NOMO-1 treated with dmso at 0.1 percent for 144 hours (cell line): Measurements from ENCODE around the gene MCTP1.
"Not testable (repeated sequence)": the region's sequence is repeated elsewhere in the genome, so short reads cannot be mapped to it uniquely, and the experiment has no call there.

ENCODE experiments used
- DNase-seq: peaks from one replicate; lab custom pipeline; 2025; ENCODE audit not compliant: unreplicated experiment; lab: John Stamatoyannopoulos, UW

Gene MCTP1

DNA sequence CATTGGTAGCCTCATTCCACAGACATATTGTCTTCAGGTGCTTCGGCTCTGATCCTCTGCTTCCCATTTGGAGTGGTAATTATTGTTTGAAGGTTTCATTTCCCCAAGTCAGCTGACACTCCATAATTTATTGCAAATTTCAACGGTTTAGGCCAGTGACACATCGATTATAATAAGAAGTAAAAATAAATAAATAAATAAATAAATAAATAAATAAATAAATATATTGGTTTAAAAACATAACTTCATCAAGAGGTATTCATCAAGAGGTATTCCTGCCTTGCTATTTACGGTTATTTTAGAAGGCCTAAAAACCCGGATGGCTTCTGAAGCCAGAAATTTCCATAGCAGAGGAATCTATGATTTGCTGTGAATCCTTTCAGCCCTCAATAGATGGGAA is 393.3 kb downstream of the MCTP1 start:
- no peak for DNase-seq

DNA sequence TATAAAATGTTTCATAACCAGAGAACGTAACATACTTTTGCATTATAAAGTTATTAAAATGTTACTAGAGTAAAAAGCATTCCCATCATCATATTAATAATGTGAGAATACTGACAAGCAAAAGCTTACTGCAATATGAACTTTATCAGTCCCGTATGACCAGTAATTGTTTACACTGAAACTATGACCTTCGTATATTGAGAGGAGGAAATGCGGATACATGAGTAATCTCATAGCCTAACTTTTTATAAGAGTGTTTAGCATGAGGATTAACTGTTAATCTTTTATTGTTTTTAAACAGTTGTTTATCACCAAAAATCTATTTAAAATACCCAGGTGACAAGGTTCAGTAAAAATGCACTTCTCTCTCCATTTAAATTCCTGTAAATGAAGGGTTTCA is 394.0 kb downstream of the MCTP1 start:
- no peak for DNase-seq

DNA sequence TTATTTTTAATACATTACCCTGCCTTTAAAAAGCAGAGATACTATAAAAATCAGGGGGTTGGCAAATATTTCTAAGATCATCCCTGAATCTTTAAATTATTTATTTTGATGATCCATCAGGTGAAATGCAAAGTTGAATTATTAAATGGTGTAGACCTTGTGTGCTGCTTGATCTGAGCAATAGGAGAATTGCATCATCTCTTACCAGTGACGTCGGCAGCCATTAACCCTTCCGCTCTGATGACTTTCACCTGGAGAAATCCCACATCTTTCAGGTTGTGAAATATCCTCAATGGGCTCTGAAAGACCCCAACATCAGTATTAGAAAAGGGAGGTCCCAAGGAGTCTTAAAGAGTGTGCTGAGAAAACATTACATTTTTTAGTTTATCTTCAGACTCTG is 396.2 kb downstream of the MCTP1 start:
- no peak for DNase-seq

DNA sequence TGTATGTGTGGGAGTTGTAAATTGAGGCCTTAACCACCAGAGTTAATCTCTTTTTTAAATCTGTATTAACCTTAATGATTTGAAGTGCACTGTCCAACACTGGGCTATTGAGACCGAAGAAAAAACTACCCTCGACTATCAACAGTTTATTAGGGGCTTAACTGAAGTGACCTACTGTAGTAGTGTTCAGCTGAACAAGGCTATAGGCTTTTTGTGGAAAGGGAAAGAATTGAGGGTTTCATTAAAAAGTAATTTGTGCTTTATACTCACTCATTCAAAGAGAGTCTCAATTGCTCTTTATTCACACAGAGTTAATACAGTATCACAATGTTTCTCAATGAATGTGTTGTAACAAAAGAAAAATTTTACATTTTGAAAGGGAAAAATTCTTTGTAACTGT is 399.0 kb downstream of the MCTP1 start:
- no peak for DNase-seq

DNA sequence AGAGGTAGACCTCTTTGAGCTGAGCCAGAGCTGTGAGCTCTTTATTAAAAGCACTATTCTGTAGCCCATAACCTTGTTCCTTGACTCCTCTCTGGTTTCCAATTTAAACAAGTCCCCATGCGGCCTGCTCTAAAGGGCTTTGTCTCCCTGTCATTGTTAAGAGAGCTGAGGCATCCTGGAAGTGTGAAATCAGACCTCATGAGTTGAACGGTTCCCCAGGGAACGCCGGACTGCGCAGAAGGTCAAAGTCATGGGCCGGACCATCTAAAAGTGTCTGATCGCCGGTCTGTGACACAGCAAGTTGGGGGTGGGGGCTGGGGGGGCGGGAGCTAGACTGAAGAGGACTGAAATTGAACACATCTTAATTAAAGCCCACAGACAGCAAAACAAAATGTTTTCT is 400.6 kb downstream of the MCTP1 start:
- DNase-seq: no peak

DNA sequence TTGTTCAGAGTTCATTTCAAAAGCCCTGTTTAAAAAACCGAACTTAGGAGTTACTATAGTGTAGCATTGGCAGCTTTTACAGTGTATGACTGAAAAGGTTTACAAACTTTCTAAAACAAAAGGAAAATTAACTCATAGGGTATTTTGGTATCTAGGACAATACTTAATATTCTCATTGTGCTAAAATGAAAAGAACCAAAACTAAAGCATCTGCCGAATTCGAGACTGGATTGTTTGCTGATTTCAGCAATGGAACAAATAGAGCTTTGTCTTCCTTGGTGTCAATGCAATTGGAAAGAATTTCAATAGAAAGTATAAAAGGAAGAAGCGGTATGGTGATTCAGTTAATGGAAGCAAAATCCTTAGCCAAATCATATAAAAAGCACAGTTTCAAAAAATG is 412.4 kb downstream of the MCTP1 start:
- no peak for DNase-seq

DNA sequence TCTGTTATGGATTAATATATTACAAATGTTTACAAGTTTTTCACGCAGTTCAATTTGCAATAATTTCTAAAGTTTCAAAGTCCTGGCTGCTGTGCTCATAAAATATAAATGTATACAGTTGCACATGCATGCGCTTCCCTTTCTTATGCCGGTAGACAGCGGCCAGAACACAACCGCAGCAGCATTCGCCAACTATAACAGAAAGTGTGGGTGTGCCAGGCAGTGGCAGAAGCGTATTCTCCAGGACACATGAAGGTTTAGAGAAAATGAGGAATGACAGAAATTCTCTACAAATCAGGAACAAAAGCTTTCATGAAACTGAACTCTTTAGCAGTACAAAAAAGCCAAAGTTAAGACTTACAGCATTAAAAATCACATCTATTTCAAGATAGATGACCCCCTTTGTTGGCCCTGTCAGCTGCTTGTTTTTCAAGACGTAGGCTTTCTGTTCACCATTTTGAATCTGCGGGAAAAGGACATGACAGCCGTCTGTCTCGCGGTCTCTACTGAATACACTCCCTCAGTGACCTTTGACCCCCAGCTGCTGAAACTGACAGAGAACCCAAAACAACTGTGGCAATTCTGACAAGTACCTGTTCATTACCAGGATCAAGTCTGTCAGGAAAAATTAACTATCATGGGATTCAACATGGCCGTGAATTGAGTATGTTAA is 414.2 kb downstream of the MCTP1 start:
- DNase-seq: no peak

DNA sequence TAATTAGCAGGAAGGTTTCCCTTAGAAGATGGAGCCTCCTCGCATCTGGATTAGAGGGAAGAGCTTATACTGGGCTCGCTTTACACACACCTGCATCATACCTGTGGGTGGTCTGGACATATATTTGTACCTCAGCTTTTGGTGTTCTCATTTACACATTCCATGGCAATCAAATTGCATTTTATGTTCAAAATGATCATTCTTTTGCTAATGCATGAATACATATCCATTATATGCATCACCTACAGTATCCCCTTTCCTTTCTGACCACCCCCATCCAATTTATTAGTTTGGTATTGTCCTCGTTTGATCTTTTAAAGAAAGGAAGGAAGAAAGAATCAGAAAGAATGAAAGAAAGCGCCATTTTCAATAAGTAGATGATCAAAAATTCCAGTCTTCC is 415.0 kb downstream of the MCTP1 start:
- no peak for DNase-seq

DNA sequence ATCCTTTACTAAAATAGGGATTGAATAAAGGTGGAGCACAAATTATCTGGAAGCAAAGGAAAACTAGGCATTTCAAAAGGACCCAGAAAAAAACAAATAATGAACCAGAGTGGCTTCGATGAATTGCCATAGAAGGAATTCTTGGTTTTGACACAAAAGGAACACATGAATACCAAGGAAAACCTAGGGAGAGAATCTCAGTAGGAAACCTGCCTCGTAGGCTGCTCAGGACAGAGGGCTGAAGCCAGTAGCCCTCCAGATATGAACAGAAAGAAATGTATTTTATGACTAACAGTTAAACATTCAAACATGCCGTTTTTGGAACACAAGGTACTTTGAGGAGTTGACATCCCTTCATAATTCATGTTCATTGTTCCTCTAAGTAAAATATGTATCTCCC is 420.9 kb downstream of the MCTP1 start:
- no peak for DNase-seq

DNA sequence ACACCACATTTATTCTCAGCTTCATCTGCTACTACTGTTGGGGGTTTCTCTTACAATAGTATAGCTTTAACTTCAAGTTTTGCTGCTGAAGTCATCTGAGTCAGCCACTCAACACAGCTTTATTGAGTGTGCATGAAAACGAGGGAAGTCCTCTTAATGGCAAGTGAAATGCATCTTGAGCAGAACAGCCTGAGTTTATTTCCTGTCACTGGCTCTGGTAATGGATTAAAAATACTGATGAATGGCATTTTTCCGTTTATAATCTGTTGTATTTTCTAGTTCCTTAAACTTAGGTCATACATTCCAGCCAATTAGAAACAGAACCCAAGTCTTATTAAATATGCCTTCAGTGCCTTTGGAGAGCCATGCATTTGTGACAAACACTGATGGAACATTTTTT is 427.8 kb downstream of the MCTP1 start:
- no peak for DNase-seq

DNA sequence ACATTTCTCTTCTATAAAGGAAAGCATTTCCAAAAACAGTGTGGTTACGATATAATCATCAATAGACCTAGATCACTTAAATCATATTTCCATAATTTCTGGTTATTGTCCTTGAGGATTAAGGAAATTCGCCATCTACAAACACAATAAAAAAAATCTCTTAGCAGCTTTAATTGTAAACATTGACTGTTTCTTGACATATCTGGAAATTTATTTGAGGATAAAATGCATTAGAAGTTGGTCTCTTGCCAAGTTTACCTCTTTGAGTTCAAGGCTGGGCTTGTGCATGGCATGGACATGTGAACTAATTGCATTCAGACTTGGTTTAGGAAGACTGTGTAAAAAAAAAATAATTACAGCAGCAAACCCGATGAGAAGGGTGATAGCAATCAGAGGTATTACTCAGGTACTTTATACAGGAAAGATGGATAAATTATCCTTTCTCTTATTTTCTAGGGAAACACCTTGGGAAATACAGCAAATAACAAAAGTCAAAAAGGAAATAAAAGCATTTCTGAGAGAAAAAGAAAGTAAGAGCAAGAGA is 428.6 kb downstream of the MCTP1 start:
- no peak for DNase-seq

DNA sequence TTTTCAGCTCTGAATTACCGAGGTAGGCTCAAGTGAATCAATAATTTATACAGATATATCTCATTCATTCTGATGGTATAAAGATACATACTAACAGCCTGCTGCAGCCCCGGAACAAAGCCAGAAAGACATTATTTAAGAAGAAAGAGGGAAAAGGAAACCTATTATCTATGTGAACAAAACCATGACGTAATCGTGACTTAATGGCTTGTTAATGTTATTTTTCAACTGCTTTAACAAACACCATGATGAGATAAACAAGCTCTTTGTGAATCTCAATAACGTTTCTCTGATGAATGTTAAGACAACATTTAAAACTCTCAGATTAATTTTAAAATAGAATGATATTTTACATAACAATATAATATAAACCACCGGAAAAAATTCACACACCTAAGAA is 429.4 kb downstream of the MCTP1 start:
- no peak for DNase-seq

DNA sequence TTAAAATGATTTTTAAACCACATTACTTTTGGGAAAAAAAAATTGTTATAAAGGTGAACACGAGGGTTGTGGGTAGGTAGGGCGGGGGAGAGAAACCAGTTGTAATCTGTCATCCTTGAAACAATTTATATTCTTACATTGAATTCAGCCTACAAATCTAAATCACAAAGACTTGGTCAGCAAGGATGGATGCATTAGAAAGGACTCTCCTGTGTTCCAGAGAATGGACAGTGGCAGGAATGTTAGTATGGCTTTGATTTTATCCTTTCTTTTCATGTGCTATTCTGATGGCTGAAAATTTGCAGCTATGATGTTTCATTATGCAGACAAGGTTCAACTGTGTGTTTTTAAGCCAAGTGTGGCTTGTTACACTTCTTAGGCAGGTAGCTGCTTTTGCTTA is 431.8 kb downstream of the MCTP1 start:
- DNase-seq: no peak

DNA sequence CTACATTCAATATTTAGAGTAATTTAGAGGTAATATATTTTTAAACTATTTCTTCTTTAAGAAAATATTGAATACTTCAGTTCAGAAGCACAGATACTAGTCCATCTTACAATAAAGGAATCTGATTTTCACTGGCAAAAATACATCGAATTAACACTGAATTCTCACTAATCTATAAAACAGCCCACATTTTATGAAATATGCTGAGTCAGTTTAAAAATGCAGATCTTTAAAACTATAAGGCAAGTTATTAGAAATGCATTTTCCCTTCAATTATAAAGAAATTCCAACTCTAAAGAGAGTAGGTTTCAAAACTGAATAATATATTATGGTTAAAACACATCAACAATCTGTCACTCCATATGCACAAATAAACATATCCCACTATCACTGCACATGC is 433.9 kb downstream of the MCTP1 start:
- DNase-seq: no peak

DNA sequence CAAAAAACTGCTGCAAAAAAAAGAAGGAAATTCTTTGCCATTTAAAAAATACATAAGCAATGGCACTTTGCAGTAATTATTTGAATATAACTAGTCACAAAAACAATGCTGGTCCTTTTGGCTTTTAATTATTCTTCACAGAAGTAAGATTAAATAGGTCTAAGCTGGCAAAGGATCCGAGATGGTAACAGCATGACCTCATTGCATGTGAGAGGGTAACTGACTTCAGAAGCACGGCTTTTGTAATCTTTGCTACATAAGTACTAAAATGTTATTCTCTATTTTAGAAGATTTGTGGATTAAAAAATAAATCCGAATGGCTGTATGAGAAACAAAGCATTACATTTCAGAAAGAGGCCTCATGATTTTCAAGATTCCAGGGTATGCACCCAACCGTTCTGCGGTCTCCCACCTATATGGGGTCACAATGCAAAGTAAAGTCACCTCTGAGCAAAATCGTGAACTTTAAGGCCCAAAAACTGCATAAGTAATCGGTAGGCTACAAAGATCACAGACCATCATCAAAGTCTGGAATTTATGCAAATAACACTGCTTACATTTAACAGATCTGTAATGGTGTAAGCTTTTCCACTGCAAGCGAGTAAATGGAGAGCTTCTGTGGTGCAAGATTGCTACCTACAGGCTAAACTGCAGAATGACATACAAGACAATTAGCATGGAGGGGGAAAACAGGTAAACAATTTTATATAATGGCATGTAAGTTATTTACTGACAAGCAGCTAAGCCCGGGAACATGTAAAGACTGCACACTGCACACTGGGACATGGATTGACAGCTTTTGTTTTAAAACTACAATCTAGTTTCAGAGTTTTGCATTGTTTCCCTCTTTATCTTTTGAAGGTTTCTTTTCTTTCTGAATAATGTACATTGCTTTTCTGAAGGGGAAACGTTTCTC is 434.8 kb downstream of the MCTP1 start:
- DNase-seq: no peak

DNA sequence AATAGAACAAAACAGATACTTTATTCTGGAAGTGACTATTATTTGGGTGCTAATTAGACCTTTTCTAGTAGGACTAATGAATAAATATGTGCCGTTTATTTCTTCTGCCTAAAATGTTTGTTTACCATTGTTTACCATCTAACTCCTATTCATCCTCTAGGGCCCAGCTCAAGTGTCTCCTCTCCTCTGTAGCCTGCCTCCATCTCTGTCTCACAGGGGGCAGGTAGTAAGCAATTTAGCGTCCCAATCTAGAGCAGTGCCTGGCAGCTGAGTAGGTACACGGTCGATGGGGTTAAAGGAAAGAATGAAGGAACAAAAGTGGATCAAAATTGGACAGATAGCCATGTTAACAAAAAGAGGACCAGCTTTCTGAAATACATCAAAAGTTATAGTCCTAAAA is 435.6 kb downstream of the MCTP1 start:
- DNase-seq: no peak

DNA sequence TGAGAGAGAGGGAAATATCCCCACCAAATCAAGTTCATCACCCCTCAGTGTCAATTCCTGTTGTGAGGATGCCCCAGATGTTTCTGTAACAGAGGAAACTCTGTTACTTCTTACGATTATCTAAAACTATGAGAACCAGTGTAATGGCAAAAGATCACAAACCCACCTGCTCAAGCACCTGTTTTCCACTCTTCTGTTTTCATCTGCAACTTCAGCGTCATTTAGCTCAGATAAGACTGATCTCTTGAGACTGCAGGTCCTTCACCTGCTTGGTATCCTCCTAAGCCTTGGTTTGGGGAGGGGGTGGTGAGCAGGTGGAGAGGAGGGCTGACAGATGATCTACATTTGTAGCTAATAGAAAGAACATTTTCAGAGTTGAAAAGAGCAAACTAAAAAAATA is 437.2 kb downstream of the MCTP1 start:
- no peak for DNase-seq

DNA sequence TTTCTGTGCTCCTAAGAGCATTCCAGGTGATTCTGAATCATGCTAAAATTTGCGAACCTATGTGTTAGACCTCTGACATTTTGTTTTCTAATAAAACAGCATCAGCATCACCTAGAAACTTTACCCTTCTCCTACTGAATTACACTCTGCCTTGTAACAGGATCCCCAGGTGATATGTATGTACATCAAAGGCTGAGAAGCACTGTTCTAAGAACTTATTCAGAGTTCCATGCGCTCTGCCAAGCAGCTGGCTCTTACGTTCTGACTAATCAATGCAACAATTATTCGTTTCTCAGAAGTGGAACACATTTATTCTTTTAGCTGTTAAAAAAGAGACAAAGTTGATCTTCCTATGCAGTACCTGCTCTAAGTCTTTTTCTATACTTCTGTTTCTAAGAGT is 437.9 kb downstream of the MCTP1 start:
- DNase-seq: no peak

DNA sequence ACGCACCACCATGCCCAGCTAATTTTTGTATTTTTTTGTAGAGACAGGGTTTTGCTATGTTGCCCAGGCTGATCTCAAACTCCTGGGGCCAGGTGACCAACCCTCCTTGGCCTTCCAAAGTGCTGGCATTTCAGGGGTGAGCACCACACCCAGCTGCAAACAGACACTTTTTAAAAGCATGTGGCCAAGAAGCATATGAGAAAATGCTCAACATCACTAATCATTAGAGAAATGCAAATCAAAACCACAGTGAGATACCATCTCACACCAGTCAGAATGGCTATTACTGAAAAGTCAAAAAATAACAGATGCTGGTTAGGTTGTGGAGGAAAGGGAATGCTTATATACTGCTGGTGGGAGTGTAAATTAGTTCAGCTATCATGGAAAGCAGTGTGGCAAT is 439.2 kb downstream of the MCTP1 start:
- not testable (repeated sequence) for DNase-seq

DNA sequence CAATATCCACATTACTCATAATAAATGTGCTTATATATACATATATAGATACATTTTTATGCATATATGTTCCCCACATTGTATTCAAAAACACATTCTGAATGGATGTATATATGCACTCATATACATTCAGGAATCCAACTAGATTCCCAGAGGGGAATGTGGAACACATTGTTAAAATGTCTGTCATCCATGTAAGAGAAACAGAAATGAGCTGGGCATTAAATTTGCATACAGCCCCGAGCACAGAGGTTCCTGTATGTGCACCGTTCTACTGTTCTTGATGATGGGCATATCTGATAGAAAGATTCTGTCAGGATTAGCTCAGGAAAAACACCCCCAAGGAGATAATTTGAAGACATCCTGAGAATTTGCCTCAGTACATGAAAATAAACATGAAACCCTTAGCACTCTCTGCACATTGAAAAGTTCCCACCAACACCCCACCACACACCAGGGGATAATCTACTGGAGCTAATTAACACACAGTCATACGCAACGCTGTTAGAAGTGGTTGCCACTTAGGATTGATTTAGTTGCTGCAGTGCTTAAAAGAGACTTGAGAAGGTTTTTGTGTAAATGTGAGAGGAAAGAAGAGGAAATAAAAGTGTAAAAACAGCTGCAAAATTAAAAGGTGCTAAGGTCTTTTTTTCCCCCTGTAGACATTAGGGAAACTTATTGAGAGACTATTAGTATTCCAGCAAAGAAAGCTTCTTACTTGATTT is 443.1 kb downstream of the MCTP1 start:
- DNase-seq: no peak

DNA sequence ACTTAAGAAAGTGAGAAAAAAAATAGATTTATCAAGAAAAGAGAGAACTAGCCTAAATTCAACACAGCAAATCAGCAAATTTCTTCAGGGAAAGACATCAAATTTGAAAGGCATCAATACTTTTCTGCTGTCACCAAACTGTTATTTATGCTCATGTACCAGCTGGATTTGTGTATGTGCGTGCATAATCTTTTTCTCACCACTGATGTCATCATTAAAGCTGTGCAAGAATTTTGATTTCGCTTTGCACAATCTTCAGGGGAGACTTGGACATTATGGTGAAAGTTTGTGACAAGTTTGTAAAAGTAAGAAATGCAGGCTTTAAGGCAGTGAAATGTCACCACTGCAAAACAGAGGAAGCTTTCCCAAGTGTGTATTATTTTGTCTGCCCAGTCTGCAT is 451.0 kb downstream of the MCTP1 start:
- DNase-seq: no peak

DNA sequence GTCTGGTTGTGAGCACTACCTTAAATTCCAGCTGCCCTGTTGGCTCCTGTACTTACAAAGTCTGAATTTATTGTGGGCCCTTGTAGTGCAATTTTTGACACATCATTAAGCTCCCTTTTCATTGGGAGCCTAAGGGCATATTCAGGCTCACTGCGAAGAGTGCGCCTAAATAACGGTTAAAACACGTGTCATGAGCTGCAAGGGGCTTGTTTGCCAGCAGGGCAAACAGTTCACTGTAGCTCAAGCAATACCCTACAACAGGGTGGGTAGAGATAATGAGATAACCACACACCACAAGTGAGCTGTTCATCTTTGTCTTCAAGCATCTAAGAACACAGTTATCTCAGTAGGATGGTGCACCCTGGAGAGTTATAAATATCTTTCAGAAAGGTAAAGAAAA is 452.2 kb downstream of the MCTP1 start:
- no peak for DNase-seq
